GM03348 (cell line): ENCODE results near the gene SEPHS2.

Experiments used
- DNase-seq: peaks from one replicate; pipeline ENCODE4 v3.0.0; 2012; ENCODE audit warnings: low spot score

SEPHS2 gene

DNA sequence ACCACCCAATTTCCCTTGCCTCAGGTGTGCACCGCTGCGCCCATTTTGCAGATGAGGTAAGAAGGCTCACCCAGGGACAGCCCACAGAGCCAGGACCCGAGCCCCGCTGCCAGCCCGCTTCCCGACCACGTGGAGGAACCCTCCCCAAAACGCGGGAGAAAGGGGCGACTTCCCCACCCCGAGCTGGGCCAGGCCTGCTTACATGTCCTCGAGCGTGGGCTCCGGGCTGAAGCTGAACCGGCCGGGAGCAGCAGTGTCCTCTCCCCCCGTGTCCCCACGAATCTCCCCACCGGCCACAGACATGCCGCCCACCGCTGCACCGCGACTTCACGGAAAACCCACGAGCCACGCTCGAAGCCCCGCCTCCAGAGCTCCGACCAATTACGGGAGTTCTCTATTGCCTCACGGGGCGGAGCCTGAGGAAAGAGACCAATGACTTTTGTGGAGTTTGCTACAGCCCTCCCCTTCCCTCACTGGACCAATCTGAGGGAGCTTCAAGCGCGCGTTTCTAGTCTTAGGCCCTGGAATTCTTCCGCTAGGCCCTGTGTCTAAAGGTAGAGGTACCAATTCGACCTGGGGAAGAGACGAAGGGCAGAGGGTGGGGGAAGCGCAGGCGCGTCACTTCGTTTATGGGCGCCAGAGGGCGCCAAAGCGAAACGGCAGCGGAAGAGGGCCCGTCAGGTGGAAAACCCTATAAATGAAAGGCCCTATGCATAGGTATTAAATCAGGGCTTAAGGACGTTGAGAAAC lies 15.8 kb downstream of the SEPHS2 start, which contains the start of gene DCTPP1:
TSS of gene DCTPP1 (minus strand) at position 353 of the 750 bp plus-strand sequence. CDS start at position 303, 50 bp downstream.
- DNase-seq, result peak; percentile 96

DNA sequence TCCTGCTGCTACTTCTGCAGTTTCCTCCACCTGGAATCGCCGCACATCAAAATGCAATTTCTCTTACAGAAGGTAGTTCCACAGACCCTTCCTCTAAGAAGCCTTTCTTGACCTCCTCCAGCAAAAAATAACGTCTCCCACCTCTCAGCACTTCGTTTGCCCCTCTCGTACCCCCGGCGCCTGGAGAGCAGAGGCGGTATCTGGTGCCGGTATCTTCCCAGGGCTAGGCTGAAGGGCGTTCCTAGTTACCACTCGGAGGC lies 16.3 kb downstream of the SEPHS2 start:
- no peak for DNase-seq

DNA sequence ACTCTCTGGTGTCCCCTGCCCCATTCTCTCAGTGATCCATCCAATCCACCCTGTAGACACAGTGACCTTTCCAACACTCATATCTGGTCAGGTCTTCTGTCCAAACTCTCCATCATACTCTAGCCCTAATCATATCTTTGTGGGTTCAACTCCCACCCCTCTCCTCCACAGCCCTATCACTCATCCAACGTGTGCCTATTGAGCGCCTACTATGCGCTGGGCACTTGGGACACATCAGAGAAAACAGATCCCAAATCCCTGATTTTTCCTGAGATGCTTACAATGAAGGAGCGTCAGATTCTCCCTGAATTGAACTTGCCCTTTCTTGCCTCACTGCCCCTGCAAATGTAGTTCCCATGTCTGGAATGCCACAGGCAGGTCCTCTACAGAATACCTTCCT lies 17.6 kb downstream of the SEPHS2 start:
- DNase-seq, result no peak

DNA sequence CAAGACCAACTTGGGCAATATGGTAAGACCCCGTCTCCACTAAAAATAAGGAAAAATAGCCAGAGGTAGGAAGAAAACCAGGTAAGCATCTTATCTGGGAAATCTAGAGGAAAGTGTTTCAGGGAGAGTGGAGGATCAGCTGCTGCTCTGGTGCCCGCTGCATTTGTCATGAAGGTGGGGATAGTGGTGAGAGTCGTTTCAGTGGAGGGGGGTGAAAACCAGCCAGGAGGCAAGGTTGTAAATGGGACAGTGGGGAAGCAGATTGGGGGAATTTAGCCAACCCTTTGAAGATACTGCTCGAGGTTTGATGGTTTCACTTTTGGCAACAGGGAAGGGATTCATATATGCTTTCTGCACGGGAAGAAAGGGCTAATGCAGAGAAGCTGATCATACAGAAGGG lies 24.7 kb downstream of the SEPHS2 start:
- DNase-seq, result no peak

DNA sequence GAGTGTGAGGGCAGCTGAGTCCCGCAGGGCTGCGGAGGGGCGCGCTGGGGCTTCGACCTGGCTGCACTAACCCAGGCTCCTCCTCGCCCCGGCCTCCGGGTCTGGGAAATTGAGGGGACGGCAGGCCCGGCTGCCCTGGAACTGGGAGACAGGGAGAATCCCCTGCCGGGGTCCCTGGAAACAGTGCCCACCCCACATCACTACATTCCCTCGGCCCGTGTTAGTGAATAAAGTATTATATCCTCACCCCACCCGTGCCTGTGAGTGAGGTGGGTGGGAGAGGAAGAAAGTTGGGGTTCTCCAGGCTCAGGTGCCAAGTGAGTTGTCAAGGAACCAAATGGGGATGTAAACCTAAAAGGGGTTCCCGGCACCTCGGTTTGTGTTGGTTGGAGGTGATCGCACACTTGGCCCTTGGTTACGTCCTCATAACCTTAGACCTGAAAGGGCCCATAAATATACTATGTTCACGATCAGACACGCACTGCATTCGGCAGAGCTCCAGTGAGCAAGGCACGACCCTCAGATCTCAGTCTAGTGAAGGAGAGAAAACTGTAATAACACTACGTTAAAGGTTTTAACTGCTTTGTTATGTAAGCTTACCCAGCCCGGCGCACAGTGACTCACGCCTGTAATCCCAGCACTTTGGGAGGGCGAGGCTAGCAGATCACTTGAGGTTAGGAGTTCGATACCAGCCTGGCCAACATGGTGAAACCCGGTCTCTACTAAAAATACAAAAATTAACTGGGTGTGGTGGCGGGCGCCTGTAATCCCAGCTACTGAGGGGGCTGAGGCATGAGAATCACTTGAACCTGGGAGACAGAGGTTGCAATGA lies 27.1 kb downstream of the SEPHS2 start:
- DNase-seq, result no peak

DNA sequence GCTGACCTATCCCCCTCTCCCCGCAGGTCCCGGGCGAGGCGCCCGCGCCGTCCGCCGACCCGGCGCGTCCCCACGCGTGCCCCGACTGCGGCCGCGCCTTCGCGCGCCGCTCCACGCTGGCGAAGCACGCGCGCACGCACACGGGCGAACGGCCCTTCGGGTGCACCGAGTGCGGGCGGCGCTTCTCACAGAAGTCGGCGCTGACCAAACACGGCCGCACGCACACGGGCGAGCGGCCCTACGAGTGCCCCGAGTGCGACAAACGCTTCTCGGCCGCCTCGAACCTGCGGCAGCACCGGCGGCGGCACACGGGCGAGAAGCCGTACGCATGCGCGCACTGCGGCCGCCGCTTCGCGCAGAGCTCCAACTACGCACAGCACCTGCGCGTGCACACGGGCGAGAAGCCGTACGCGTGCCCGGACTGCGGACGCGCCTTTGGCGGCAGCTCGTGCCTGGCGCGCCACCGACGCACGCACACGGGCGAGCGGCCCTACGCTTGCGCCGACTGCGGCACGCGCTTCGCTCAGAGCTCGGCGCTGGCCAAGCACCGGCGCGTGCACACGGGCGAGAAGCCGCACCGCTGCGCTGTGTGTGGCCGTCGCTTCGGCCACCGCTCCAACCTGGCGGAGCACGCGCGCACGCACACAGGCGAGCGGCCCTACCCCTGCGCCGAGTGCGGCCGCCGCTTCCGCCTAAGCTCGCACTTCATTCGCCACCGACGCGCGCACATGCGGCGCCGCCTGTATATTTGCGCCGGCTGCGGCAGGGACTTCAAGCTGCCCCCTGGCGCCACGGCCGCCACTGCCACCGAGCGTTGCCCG lies 27.9 kb downstream of the SEPHS2 start:
- DNase-seq, result peak; percentile 88

DNA sequence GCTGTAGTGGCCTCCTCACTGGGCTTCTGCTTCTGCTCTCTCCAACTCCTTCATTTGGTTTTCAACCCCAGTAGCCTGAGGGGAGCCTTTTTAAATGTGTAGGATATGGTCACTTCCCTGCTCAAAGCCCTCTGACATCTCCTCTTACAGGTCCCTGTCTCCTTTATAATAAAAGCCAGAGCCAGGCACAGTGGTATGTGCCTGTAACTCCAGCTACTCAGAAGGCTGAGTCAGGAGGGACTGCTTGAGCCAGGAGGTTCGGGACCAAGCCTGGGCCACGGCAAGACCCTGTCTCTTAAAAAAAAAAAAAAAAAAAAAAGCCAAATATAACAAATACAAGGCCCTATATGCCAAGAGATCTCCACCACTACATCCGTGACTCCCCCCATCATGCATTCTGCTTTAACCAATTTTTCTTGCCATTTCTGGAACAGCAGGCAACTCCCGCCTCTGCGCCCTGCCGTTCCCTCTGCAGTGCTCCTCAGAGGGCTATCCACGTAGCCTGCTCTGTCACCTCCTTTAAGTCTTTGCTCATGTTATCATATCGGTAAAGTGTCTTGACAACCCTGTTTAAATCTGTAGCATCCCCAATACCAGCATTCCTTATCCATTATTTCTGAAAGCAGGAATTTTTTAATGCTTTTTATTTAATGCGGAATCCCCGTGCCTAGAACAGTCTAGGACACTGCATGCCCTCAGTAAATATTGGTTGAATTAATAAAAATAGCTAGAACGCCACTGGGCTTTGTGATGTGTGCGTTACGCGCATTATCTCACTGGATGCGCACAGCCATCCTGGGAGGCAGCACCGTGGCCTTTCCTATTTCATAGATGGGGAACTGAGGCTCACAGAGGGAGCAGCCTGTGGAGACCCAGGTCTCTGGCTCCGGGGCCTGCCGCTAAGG lies 28.8 kb downstream of the SEPHS2 start:
- DNase-seq, result no peak

DNA sequence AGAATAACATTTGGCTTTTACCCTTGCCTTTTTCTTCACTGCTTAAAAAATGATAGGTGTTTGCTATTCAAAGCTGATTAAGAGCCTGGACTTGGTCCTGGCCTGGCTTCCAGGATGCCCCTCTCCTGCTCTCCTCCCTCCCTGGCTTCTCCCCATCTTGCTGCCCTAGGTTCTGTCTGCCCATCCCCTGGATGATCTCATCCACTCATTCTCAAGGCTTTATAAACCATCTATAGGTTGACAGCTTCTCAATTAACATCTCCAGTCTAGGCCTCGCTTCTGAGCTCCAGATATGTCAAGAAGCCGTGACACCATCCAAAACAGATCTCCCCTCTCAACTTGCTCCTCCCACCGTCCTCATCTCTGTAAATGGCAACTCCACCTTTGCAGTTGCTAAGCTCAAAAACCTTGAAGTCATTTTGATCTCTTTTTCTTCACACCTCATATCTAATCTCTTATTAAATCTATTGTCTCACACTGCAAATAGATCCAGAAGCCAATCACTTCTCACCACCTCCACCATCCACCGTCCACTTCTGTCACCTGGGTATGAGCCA lies 29.5 kb downstream of the SEPHS2 start:
- no peak for DNase-seq

DNA sequence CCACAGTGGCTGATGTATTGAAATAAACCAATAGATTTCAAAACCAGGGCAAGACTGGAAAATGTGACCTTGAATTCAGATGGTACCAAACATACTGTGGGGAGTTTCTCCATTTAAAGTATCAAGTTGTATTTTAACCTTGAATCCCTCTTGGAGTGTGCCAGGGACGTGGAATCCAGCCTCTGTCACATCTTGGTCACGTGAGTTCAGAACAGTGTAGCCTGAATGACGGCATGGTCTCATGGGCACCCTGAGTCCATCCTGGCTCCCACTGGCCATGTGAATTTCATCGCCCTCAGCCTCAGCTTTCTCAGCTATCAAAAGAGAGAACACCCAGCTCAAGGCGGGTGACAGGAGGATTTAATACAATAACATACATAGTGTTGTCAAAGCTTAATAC lies 31.5 kb downstream of the SEPHS2 start:
- no peak for DNase-seq

DNA sequence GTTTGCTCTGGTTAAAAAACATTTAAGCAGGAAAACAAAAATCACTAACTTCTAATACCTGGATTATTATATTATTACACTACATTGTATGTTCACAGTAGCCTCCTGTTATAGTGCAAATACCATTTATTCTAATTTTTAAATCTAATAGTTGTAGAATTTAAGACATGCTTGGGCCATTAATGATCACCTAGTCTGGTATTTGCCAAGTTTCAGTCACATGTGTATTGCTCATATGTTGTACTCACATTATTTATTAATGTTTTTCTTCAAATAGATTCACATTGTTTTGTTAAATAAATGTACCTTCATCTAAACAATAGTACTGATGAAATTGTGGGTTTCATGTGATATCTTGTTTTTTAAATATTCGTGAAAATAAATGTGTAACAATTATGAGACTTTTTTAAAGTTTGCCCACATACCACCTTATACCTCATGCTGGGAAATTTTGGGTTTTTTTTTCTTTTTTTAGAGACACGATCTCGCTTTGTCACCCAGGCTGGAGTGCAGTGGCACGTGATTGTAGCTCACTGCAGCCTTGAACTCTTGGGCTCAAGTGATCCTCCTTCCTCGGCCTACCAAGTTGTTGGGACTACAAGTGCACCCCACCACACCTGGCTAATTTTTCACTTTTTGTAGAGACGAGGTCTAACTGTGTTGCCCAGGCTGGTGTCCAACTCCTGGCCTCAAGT lies 32.4 kb downstream of the SEPHS2 start:
- no peak for DNase-seq

DNA sequence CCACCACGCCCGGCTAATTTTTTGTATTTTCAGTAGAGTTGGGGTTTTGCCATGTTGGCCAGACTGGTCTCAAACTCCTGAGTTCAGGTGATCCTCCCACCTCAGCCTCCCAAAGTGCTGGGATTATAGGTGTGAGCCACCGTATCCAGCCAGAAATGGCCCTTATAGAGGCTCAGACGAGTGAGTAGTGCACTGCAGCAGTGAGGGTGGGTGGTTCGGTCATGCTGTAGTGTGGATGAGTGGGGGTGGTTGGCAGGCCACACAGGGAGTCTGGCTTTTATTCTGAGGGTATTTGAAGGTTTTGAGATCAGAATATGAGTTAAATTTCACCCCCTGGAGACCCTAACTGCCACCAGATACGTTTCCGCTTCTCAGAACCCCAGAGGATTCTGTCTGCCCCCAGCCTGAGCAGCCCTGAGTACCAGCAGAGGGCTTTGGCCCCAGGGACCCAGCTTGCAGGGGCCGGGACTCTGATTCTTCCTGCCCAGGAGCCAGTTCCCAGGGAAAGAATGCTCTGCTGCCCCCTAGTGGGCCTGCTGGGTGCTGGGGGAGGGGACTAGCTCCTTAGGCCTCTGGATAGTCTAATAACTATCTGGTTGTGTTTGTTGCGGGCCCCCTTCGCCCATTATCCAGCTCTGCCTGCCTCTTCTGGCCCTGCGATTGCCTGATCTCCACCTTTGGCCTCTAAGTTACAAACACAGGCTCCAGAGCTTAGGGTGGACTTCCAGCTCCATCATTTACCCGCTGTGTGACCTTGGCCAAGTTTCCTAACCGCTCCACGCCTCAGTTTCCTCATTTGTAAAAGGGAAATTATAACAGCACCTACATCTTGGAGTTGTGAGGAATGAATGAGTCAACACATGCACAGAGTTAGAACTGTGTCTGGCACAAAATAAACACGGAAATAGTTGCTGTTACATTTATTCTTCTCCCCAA lies 36.3 kb downstream of the SEPHS2 start:
- peak; percentile 93 for DNase-seq

DNA sequence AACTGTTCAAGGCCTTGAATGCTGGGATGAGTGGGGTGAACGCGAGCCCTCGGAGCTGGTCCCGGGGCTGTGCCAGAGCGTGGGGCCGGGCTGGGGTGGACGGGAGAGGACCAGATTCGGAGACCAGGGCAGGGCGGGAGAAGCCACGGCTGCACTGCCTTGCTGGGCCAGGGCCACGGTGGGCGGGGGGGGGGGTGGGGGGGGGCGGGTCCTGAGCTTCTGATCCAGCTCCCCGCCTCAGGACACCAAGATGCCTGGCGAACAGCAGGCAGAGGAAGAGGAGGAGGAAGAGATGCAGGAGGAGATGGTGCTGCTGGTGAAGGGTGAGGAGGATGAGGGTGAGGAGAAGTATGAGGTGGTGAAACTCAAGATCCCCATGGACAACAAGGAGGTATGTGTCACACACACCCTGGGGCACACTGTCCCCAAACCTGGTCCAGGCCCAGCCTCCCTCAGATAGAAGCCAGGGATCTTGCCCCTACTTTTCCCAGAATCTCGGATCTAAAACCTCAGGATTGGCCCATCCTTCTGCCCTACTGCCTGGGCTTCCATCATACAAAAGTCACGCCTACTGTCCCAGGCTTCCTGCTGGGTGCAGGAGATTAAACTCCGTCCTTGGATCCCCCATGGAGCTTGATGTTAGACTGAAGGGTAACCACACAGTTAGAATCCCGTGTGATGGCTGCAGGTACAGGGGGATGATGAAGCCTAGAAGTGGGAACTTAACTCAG lies 37.7 kb downstream of the SEPHS2 start:
- peak; percentile 82 for DNase-seq

DNA sequence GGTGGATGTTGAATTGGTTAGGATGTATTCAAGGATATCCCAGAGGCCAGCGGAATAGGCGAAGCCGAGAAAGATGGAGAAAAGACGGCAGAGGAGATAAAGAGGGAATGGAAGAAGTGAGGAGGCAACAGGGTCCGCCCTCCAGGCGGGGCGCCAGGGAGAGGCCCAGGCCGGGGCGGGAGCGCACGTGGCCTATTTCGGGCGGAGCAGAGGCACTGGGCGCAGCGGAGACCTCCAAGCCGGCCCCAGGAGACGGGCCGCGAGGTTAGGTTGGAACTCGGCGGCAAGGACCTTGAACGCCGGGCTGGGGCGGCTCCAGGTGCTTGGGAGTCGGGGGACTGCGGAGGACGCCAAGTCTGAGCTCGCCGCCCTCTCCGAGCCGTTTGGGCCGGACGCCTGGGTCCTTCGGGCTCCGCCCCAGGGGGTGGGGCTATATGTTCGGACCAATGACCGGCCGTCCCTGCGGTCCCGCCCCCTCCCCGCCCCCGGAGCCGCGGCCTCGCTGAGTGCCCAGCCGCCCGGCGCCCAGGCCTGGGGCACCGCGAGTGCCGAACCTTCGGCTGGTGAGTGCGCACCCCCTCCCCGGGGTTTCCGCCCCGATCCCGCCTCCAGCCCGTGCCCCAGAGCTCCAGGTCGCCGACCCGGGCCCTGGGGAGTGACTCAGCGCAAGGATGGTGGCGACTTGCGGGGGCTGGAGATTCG lies 38.4 kb downstream of the SEPHS2 start, which contains the start of gene ZNF771:
TSS of gene ZNF771 (plus strand) at position 505 of the 702 bp plus-strand sequence. CDS start 448 bp downstream, outside the sequence.
- peak; percentile 97 for DNase-seq

DNA sequence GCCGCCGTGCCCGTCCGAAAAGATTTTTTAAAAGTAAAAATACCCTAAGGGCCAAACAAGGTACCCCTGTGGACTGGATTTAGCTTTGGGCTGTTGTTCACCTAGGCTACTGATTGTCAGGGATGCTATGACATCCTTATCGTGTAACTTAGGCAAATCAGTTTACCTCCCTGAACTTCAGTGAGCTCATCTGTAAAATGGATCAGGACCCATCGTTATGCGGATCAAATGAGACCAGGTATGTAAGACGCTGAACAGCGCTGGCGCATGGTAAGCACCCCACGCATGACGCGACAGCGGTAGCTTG lies 38.9 kb downstream of the SEPHS2 start:
- no peak for DNase-seq

DNA sequence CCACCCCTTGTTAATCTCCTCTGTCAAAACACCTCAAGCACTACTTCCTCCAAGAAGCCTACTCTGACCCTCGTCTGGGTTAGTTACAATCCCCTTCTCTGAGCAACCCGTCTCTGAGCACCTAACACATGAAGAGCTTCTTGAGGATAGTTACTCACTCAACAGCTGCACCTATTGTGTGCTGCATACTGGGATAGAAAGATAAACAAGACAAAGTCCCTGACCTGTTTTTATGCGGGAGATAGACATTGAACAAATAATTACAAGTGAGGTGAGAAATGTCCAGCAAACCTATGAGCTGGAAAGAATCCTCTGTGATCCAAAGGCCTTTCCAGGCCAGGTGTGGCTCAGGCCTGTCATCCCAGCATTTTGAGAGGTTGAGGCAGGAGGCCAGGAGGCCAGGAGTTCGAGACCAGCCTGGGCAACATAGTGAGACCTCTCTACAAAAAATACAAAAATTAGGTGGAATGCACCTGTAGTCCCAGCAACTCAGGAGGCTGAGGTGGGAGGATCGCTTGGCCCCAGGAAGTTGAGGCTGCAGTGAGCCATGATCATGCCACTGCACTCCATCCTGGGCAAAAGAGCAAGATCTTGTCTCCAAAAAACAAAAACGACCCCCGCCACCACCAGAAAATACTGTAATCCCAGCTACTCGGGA lies 43.8 kb downstream of the SEPHS2 start:
- DNase-seq, result no peak

DNA sequence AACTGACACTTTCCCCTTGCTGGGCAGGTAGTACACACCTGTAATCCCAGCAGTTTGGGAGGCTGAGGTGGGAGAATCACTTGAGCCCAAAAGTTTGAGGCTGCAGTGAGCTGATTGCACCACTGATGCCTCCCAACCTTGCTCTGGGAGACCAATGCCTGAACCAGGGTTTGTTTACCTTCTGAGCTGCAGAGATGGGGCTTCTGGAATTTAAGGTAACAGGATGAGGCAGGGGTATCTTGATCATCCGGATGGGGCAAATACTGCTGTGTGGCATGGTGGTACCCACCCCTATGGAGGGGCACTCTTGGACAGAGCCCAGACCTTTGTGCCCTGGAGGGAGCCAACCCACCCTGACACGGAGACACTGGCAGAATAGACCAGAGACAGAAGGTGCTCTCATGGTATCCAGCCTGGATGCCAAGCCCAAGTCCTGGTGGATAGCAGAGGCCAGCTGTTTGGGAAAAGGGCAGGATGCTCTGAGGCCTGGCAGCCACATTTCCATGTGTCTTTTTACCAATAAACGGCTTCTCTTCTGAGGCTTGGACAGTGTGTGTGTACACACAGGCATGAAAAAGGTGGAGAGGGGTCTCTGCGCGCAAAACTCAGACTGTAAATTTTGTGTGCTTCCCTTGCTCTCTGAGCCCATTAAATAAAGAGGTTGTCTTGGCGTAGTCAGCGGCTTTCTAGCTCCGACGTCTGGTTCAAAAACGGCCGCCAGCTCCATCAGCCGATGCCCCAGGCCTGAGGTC lies 46.1 kb downstream of the SEPHS2 start:
- peak; percentile 8 for DNase-seq
